Prostate gland (tissue), 2 donors: ENCODE data around the gene CRY2. TPM values are rescaled to one million over a fixed set of nuclear protein-coding genes. Genes with fewer than 3 reads are reported as not detected.

ENCODE experiments used
- DNase-seq: peaks from one replicate; pipeline ENCODE4 v3.0.0-alpha.2; 2019; ENCODE audit warnings: low spot score
- H3K27ac ChIP-seq, 2 donors: fragments of 200-600 bp; sonication (generic); 2 replicates each; pipeline ENCODE4 v1.5.1; 2017 to 2019
- H3K27me3 ChIP-seq: fragments of 200-600 bp; sonication (generic); replicated peaks from 2 replicates; pipeline ENCODE4 v1.5.1; 2019; ENCODE audit not compliant: insufficient read depth
- H3K36me3 ChIP-seq, 2 donors: fragments of 200-600 bp; sonication (generic); 1 replicate in 1 of 2; 2 replicates in 1 of 2; pipeline versions ENCODE4 v1.5.1 to v1.8.1; 2017 to 2019
- H3K4me1 ChIP-seq: fragments of 200-600 bp; sonication (generic); replicated peaks from 2 replicates; pipeline ENCODE4 v1.5.1; 2019
- H3K4me3 ChIP-seq, 2 donors: fragments of 200-600 bp; sonication (generic); 2 replicates each; pipeline ENCODE4 v1.5.1; 2017 to 2019
- H3K9me3 ChIP-seq: fragments of 200-600 bp; sonication (generic); 2 replicates; pipeline ENCODE4 v1.5.1; 2017
- POLR2A ChIP-seq: fragments of 450-650 bp; IDR thresholded peaks from one replicate; pipeline ENCODE4 v1.6.1; 2016; ENCODE audit warnings: antibody characterized with exemption, mild to moderate bottlenecking
- POLR2AphosphoS5 ChIP-seq: sonication (generic); formaldehyde crosslinking; IDR thresholded peaks from one replicate; pipeline ENCODE4 v1.6.1; 2017; ENCODE audit warnings: antibody characterized with exemption
- WGBS: methylation state at CpG from one replicate; pipeline ENCODE4 v1.1.5; 2018; 5-methylcytosine and 5-hydroxymethylcytosine counted together
- intact Hi-C: fragments of 100-400 bp; cut with DNase I; formaldehyde crosslinking; loops from one replicate; pipeline ENCODE4 v1.14.2; 2022
- total RNA-seq, 2 donors: library from RNA; depleted of rRNA; stranded (reverse); fragments of >200 nt; gene quantifications; one replicate each; pipeline ENCODE4 v1.1.0, GENCODE V29; 2016
- TF ChIP-seq, protein P1 (sequence below), 4 experiments: fragments of 200-600 bp in 2 of 4; fragments of 450-650 bp in 2 of 4; sonication (generic) in 2 of 4; IDR thresholded peaks; 1 replicate in 3 of 4; 2 replicates in 1 of 4; pipeline ENCODE4 v1.5.1; 2016 to 2019; ENCODE audit warnings: antibody characterized with exemption in 4 of 4, mild to moderate bottlenecking in 2 of 4, moderate library complexity in 2 of 4

CRY2 gene
- total RNA-seq, 2 donors from 2014 or later: 45.4 to 70.8 TPM

DNA sequence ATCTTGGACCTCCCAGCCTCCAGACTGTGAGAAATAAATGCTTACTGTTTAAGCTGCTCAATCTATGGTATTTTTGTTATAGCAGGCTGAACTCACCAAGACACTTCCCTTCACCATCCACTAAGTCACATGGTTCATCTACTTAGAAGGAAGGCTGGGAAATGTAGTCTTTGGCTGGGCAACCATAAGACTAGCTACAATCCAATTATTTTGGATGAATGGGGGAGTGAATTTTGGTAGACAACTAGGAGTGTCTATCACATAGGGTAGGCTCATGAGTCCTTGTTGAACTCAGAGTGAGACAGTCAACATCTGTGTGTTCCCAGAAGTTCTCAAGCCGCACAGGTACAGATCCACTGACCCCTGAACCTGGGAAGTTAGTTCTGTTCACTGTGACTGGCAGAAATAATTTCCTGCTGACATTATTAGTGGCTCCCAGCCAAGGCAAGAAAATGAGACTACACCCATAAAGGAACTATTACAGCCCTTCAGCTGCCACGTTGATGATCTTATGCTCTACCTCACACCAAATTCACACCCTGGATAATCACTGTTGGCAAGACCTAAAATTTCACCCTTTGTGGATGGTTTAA is 45.5 kb upstream of the CRY2 start:
- no peak overlapping the region for H3K27ac ChIP-seq
- no peak for DNase-seq
- no peaks in the 10 kb centered on the region for H3K36me3 ChIP-seq
- H3K27me3 ChIP-seq: no peaks in the 10 kb centered on the region
- no peak overlapping the region for H3K4me3 ChIP-seq
- TF ChIP-seq, protein P1, sequence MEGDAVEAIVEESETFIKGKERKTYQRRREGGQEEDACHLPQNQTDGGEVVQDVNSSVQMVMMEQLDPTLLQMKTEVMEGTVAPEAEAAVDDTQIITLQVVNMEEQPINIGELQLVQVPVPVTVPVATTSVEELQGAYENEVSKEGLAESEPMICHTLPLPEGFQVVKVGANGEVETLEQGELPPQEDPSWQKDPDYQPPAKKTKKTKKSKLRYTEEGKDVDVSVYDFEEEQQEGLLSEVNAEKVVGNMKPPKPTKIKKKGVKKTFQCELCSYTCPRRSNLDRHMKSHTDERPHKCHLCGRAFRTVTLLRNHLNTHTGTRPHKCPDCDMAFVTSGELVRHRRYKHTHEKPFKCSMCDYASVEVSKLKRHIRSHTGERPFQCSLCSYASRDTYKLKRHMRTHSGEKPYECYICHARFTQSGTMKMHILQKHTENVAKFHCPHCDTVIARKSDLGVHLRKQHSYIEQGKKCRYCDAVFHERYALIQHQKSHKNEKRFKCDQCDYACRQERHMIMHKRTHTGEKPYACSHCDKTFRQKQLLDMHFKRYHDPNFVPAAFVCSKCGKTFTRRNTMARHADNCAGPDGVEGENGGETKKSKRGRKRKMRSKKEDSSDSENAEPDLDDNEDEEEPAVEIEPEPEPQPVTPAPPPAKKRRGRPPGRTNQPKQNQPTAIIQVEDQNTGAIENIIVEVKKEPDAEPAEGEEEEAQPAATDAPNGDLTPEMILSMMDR (IDR thresholded peaks at IDR 0.05): no peak
- TF ChIP-seq POLR2A (no peak), POLR2AphosphoS5 (no peak)
- 76% methylated on average over 2 of the region's 2 CpGs for WGBS
- H3K9me3 ChIP-seq: no peaks in the 10 kb centered on the region
- H3K4me1 ChIP-seq: peaks cover 12% of the 10 kb centered on the region
- intact Hi-C loops: no loop called here

GRCh38 chr11:45802531-45803317 is 44.6 kb upstream of the CRY2 start:
- DNase-seq: no peak
- no peaks in the 10 kb centered on the region for H3K27me3 ChIP-seq
- TF ChIP-seq, protein P1 (IDR thresholded peaks at IDR 0.05): no peak
- TF ChIP-seq POLR2A (no peak), POLR2AphosphoS5 (no peak)
- no peaks in the 10 kb centered on the region for H3K9me3 ChIP-seq
- peaks cover 18% of the 10 kb centered on the region for H3K4me1 ChIP-seq
- H3K4me3 ChIP-seq: no peak overlapping the region
- H3K27ac ChIP-seq: no peak overlapping the region
- no peaks in the 10 kb centered on the region for H3K36me3 ChIP-seq
- 86% methylated on average over 10 of the region's 10 CpGs for WGBS
- intact Hi-C loops: no loop called here

- intact Hi-C loops: no loop called here
- DNase-seq: peak; percentile 79
- Histone ChIP-seq H3K27ac (peak overlapping the region; percentile 81 to 88), H3K9me3 (no peaks in the 10 kb centered on the region), H3K27me3 (no peaks in the 10 kb centered on the region), H3K36me3 (no peaks in the 10 kb centered on the region), H3K4me1 (peaks cover 24% of the 10 kb centered on the region), H3K4me3 (peak overlapping the region; percentile 70 to 83)
- under 1% methylated on average over 58 of the region's 70 CpGs for WGBS
- TF ChIP-seq POLR2AphosphoS5 (no peak), POLR2A (peak; percentile 70)
- TF ChIP-seq, protein P1 (IDR thresholded peaks at IDR 0.05): peak in 1 of 4 experiments; percentile 15
These were observed 43.1 kb upstream of the CRY2 start for GRCh38 chr11:45803971-45804760.

- Histone ChIP-seq H3K27ac (peak within 1 kb of the TSS; percentile 81 to 88), H3K4me3 (peak within 1 kb of the TSS; percentile 70 to 83), H3K27me3 (no peaks in the 10 kb centered on the region), H3K9me3 (no peaks in the 10 kb centered on the region), H3K36me3 (no peaks in the 10 kb centered on the region), H3K4me1 (peaks cover 24% of the 10 kb centered on the region)
- WGBS: 2% methylated on average over 36 of the region's 49 CpGs
- DNase-seq: peak; percentile 97
- intact Hi-C loops: loop anchor here (5.0 kb wide), 1 partner anchor 42 kb away; the partner anchor contains the start of gene CRY2
- TF ChIP-seq POLR2A (peak; percentile 98), POLR2AphosphoS5 (peak; percentile 93)
- TF ChIP-seq, protein P1 (IDR thresholded peaks at IDR 0.05): peak in 3 of 4 experiments; percentile 45 to 53 (median 49)
These were observed 42.4 kb upstream of the CRY2 start, which contains the start of gene SLC35C1 for GRCh38 chr11:45804761-45805304. TSS of gene SLC35C1 (plus strand) at chr11:45805149. CDS start at chr11:45805802, 653 bp downstream.
